Hematopoietic multipotent progenitor cell treated with erythropoietin and hydrocortisone succinate and interleukin-3 and kit ligand, for 15 days (in vitro differentiated cells): ENCODE data around the gene PPP1R16B.

Experiments used
- DNase-seq: peaks from one replicate; pipeline ENCODE4 v3.0.0-alpha.2; 2015; ENCODE audit warnings: low spot score

Gene PPP1R16B

GRCh38 chr20:38965264-38965663, 159.8 kb downstream of the PPP1R16B start:
- no peak for DNase-seq

GRCh38 chr20:38968090-38968489, 162.6 kb downstream of the PPP1R16B start:
- DNase-seq: no peak

GRCh38 chr20:38969708-38970107, 164.2 kb downstream of the PPP1R16B start:
- no peak for DNase-seq

- no peak for DNase-seq
These were observed 164.8 kb downstream of the PPP1R16B start for GRCh38 chr20:38970302-38970701.
